ENCODE measurements around the gene CHAD. TPM values are rescaled to one million over a fixed set of nuclear protein-coding genes. Genes with fewer than 3 reads are reported as not detected.
A peak's percentile ranks its signal among the peaks of the same experiment; 100 is the strongest.

The CHAD gene
- total and polyA plus RNA-seq, 2 of the 13 experiments (the other 11 are each of a cell fraction or from before 2014, with no cell fraction given): 1.4 TPM; not detected in 1

- TF ChIP-seq SRSF1 (optimal IDR thresholded peaks at IDR 0.05; ENCODE audit: low read depth, low read length) (no peak), ZNF557 (CRISPR knock-in tag; IDR thresholded peaks at IDR 0.05) (0 out of 2 replicates have a peak, but pooled peaks have one; percentile 20), KLF16 (CRISPR knock-in tag; IDR thresholded peaks at IDR 0.05) (peak in 1 of 2 experiments; percentile 97; a peak in 2 of 4 replicates), ZNF513 (CRISPR knock-in tag; conservative IDR thresholded peaks at IDR 0.05) (no peak), NR2F2 (IDR thresholded peaks at IDR 0.05; ENCODE audit: borderline replicate concordance, low read depth) (peak; percentile 70; the same call in 1 of the 2 replicates), REXO4 (CRISPR knock-in tag; IDR thresholded peaks at IDR 0.05; ENCODE audit: borderline replicate concordance) (no peak), ZNF432 (CRISPR knock-in tag; IDR thresholded peaks at IDR 0.05; ENCODE audit: borderline replicate concordance) (no peak), CEBPB (IDR thresholded peaks at IDR 0.05; ENCODE audit: borderline replicate concordance, low read depth, low read length) (peak; percentile 48; the same call in 1 of the 2 replicates), RARG (CRISPR knock-in tag; IDR thresholded peaks at IDR 0.05; ENCODE audit: low read depth) (no peak), MED13 (CRISPR knock-in tag; IDR thresholded peaks at IDR 0.05) (no peak), ZNF318 (CRISPR knock-in tag; IDR thresholded peaks at IDR 0.05) (no peak), UBTF (CRISPR knock-in tag; IDR thresholded peaks at IDR 0.05) (no peak), ZNF30 (CRISPR knock-in tag; IDR thresholded peaks at IDR 0.05) (no peak), ZNF577 (CRISPR knock-in tag; IDR thresholded peaks at IDR 0.05; ENCODE audit: borderline replicate concordance, low read depth) (peak; percentile 31; the same call in 1 of the 2 replicates), KLF13 (CRISPR knock-in tag; IDR thresholded peaks at IDR 0.05) (no peak), HOXA3 (CRISPR knock-in tag; IDR thresholded peaks at IDR 0.05) (no peak), KLF9 (CRISPR knock-in tag; IDR thresholded peaks at IDR 0.05; ENCODE audit: low read depth) (no peak), CENPX (CRISPR knock-in tag; IDR thresholded peaks at IDR 0.05) (no peak)
Observed at GRCh38 chr17:50423553-50424159, 45.0 kb downstream of the CHAD start (continued).
